GM23338 (cell line): ENCODE measurements around the gene TUBB4A. TPM values are rescaled to one million over a fixed set of nuclear protein-coding genes. Genes with fewer than 3 reads are reported as not detected.

Source experiments
- ATAC-seq: fragments of 200-7000 bp; cut with Tn5 transposase; 3 replicates; pipeline ENCODE4 v1.9.1; 2020
- DNase-seq: peaks from one replicate; pipeline ENCODE4 v3.0.0-alpha.2; 2015; ENCODE audit warnings: low spot score
- H2AFZ ChIP-seq: fragments of 200-600 bp; sonication (generic); 2 replicates; pipeline ENCODE4 v1.8.0; 2016; ENCODE audit warnings: antibody characterized with exemption, mild to moderate bottlenecking, moderate library complexity
- H3F3A ChIP-seq: fragments of 200-600 bp; sonication (generic); replicated peaks from 2 replicates; pipeline ENCODE4 v1.8.0; 2017; ENCODE audit warnings: antibody characterized with exemption, mixed run types, low read depth
- H3K27ac ChIP-seq: fragments of 200-600 bp; sonication (generic); 2 replicates; pipeline ENCODE4 v1.6.1; 2016; ENCODE audit warnings: low read depth
- H3K27me3 ChIP-seq: fragments of 200-600 bp; sonication (generic); 2 replicates; pipeline ENCODE4 v1.8.0; 2016; ENCODE audit warnings: mild to moderate bottlenecking, mixed run types, moderate library complexity; ENCODE audit not compliant: insufficient read depth
- H3K36me3 ChIP-seq: fragments of 200-600 bp; sonication (generic); 2 replicates; pipeline ENCODE4 v1.8.0; 2016; ENCODE audit warnings: mild to moderate bottlenecking; ENCODE audit not compliant: insufficient read depth
- H3K4me1 ChIP-seq: fragments of 200-600 bp; sonication (generic); 2 replicates; pipeline ENCODE4 v1.8.0; 2016; ENCODE audit warnings: mild to moderate bottlenecking, moderate library complexity; ENCODE audit not compliant: insufficient read depth
- H3K4me2 ChIP-seq: fragments of 200-600 bp; sonication (generic); 2 replicates; pipeline ENCODE4 v1.7.1; 2017; ENCODE audit warnings: mixed run types
- H3K4me3 ChIP-seq: fragments of 200-600 bp; sonication (generic); 2 replicates; pipeline ENCODE4 v1.6.1; 2016; ENCODE audit warnings: mixed run types
- H3K79me2 ChIP-seq: fragments of 200-600 bp; sonication (generic); replicated peaks from 2 replicates; pipeline ENCODE4 v1.8.0; 2017; ENCODE audit warnings: mild to moderate bottlenecking; ENCODE audit not compliant: insufficient read depth
- H3K9me2 ChIP-seq: fragments of 200-600 bp; sonication (generic); 2 replicates; pipeline ENCODE4 v1.8.0; 2017; ENCODE audit not compliant: insufficient read depth
- H4K20me1 ChIP-seq: fragments of 200-600 bp; sonication (generic); replicated peaks from 2 replicates; pipeline ENCODE4 v1.8.0; 2017; ENCODE audit warnings: mild to moderate bottlenecking; ENCODE audit not compliant: insufficient read depth
- H3K27ac Mint-ChIP-seq: 2 replicates; pipeline ENCODE4 v1.8.0; 2020; ENCODE audit warnings: inconsistent platforms, mild to moderate bottlenecking, moderate library complexity, mixed read lengths
- H3K27me3 Mint-ChIP-seq: 3 replicates; pipeline ENCODE4 v1.8.0; 2022; ENCODE audit warnings: low read depth, mild to moderate bottlenecking, moderate library complexity, mixed read lengths, inconsistent platforms; ENCODE audit not compliant: insufficient read depth, poor library complexity
- H3K36me3 Mint-ChIP-seq: 3 replicates; pipeline ENCODE4 v1.8.0; 2021; ENCODE audit warnings: low read depth, mild to moderate bottlenecking, inconsistent platforms, moderate library complexity, mixed read lengths
- H3K4me1 Mint-ChIP-seq: 3 replicates; pipeline ENCODE4 v1.8.0; 2020; ENCODE audit warnings: mild to moderate bottlenecking, inconsistent platforms, mixed read lengths
- H3K4me3 Mint-ChIP-seq: 3 replicates; pipeline ENCODE4 v1.8.0; 2021; ENCODE audit warnings: moderate library complexity, mild to moderate bottlenecking, inconsistent platforms, mixed read lengths
- H3K9me3 Mint-ChIP-seq: 3 replicates; pipeline ENCODE4 v1.8.0; 2020; ENCODE audit warnings: moderate library complexity, mild to moderate bottlenecking, inconsistent platforms, mixed read lengths
- CREB1 ChIP-seq: fragments of 250-450 bp; sonication (Bioruptor Pico); IDR thresholded peaks from 2 replicates; pipeline ENCODE4 v1.5.0; 2020; ENCODE audit warnings: low read depth, mild to moderate bottlenecking, moderate library complexity
- EZH2 ChIP-seq: fragments of 200-600 bp; sonication (generic); IDR thresholded peaks from one replicate; pipeline ENCODE4 v1.8.0; 2017; ENCODE audit warnings: antibody characterized with exemption, mild to moderate bottlenecking, low read depth; ENCODE audit not compliant: unreplicated experiment
- EZH2phosphoT487 ChIP-seq: fragments of 200-600 bp; sonication (generic); IDR thresholded peaks from one replicate; pipeline ENCODE4 v1.8.1; 2018; ENCODE audit warnings: antibody characterized with exemption; ENCODE audit not compliant: unreplicated experiment
- JUNB ChIP-seq: IDR thresholded peaks from one replicate; pipeline ENCODE4 v1.6.1; 2016; ENCODE audit warnings: antibody characterized with exemption; ENCODE audit not compliant: unreplicated experiment
- NANOG ChIP-seq: IDR thresholded peaks from 2 replicates; pipeline ENCODE4 v1.6.1; 2016; ENCODE audit warnings: antibody characterized with exemption, borderline replicate concordance
- POLR2AphosphoS5 ChIP-seq: IDR thresholded peaks from 2 replicates; pipeline ENCODE4 v1.6.1; 2016; ENCODE audit warnings: antibody characterized with exemption, low read depth
- STAT1 ChIP-seq: IDR thresholded peaks from one replicate; pipeline ENCODE4 v1.6.1; 2016; ENCODE audit warnings: antibody characterized with exemption; ENCODE audit not compliant: unreplicated experiment
- ZNF114 ChIP-seq: fragments of 250-450 bp; sonication (Bioruptor Pico); IDR thresholded peaks from 2 replicates; pipeline ENCODE4 v1.5.0; 2020; ENCODE audit warnings: mild to moderate bottlenecking, moderate library complexity
- ZNF331 ChIP-seq: fragments of 250-450 bp; sonication (Bioruptor Pico); IDR thresholded peaks from 2 replicates; pipeline ENCODE4 v1.5.0; 2020; ENCODE audit warnings: low read depth, mild to moderate bottlenecking, moderate library complexity
- polyA plus RNA-seq: library from polyadenylated mRNA; unstranded; fragments of >200 nt; fragmentation: Nextera tagmentation; extraction: Ambion mirVana; gene quantifications from 2 replicates; pipeline ENCODE4 v1.2.1, GENCODE V29; 2016
- total RNA-seq: library from RNA; depleted of rRNA; stranded (reverse); fragments of >200 nt; shearing (Covaris generic); gene quantifications from 2 replicates; pipeline ENCODE4 v1.2.3, GENCODE V29; 2014
- TF ChIP-seq, protein P1 (sequence below), 2 experiments: fragments of 200-600 bp in 1 of 2; sonication (generic) in 1 of 2; conservative IDR thresholded peaks; 2 replicates each; pipeline versions ENCODE4 v1.5.1 to v1.6.1; 2016 to 2017; ENCODE audit warnings: antibody characterized with exemption in 2 of 2, low read depth in 2 of 2, mild to moderate bottlenecking in 2 of 2, moderate library complexity in 1 of 2
- TF ChIP-seq, protein P2 (sequence below): IDR thresholded peaks from 2 replicates; pipeline ENCODE4 v1.6.1; 2016; ENCODE audit warnings: antibody characterized with exemption
- TF ChIP-seq, protein P3 (sequence below): IDR thresholded peaks from one replicate; pipeline ENCODE4 v1.6.1; 2018; ENCODE audit warnings: antibody characterized with exemption; ENCODE audit not compliant: unreplicated experiment
- TF ChIP-seq, protein P4 (sequence below): fragments of 250-450 bp; sonication (Bioruptor Pico); IDR thresholded peaks from 2 replicates; pipeline ENCODE4 v1.5.0; 2020; ENCODE audit warnings: mild to moderate bottlenecking, moderate library complexity

TUBB4A gene
- total and polyA plus RNA-seq, 2 experiments from 2014 or later: 32.9 to 41.7 TPM

DNA sequence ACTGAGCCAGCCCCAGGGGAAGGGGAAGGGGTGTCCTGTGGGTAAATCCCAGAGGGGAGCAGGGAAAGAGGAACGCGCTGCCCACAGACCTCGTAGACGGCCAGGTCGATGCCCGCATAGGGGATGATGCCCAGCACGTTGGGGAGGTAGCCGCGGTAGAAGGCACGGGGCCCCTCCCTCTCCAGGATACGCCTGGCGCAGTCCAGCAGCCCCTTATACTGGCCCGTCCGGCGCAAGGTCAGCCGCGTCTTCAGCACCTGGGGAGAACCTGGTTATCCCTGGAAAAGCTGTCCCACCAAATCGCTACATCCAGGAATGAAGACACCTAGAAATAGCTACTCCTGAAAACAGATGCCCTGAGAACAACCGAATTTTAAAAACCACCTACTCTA lies 49.9 kb downstream of the TUBB4A start:
- Histone ChIP-seq H2AFZ (no peak overlapping the region), H3K4me2 (no peak overlapping the region), H3K4me1 (no peaks in the 10 kb centered on the region), H4K20me1 (no peaks in the 10 kb centered on the region; the same call in 1 of the 2 replicates), H3K36me3 (peaks cover 11% of the 10 kb centered on the region; the same call in 1 of the 2 replicates), H3K9me2 (no peaks in the 10 kb centered on the region), H3K4me3 (no peak overlapping the region), H3K27ac (no peak overlapping the region), H3K79me2 (no peaks in the 10 kb centered on the region), H3F3A (no peaks in the 10 kb centered on the region), H3K27me3 (no peaks in the 10 kb centered on the region)
- Mint-ChIP-seq H3K4me3 (no peak overlapping the region), H3K4me1 (no peaks in the 10 kb centered on the region), H3K27me3 (peaks cover 4% of the 10 kb centered on the region), H3K36me3 (peaks cover 46% of the 10 kb centered on the region), H3K9me3 (peaks cover 10% of the 10 kb centered on the region; the same call in 2 of the 3 replicates), H3K27ac (no peak overlapping the region)
- DNase-seq (no peak), ATAC-seq (no peak)
- TF ChIP-seq CREB1 (no peak), POLR2AphosphoS5 (no peak), EZH2 (no peak), ZNF114 (CRISPR knock-in tag) (no peak), ZNF331 (CRISPR knock-in tag) (no peak), EZH2phosphoT487 (no peak), JUNB (no peak), STAT1 (no peak), NANOG (no peak)
- TF ChIP-seq, protein P1, sequence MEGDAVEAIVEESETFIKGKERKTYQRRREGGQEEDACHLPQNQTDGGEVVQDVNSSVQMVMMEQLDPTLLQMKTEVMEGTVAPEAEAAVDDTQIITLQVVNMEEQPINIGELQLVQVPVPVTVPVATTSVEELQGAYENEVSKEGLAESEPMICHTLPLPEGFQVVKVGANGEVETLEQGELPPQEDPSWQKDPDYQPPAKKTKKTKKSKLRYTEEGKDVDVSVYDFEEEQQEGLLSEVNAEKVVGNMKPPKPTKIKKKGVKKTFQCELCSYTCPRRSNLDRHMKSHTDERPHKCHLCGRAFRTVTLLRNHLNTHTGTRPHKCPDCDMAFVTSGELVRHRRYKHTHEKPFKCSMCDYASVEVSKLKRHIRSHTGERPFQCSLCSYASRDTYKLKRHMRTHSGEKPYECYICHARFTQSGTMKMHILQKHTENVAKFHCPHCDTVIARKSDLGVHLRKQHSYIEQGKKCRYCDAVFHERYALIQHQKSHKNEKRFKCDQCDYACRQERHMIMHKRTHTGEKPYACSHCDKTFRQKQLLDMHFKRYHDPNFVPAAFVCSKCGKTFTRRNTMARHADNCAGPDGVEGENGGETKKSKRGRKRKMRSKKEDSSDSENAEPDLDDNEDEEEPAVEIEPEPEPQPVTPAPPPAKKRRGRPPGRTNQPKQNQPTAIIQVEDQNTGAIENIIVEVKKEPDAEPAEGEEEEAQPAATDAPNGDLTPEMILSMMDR (conservative IDR thresholded peaks at IDR 0.05; ENCODE audit: low read depth in 2 of 2): no peak
- TF ChIP-seq, protein P2, sequence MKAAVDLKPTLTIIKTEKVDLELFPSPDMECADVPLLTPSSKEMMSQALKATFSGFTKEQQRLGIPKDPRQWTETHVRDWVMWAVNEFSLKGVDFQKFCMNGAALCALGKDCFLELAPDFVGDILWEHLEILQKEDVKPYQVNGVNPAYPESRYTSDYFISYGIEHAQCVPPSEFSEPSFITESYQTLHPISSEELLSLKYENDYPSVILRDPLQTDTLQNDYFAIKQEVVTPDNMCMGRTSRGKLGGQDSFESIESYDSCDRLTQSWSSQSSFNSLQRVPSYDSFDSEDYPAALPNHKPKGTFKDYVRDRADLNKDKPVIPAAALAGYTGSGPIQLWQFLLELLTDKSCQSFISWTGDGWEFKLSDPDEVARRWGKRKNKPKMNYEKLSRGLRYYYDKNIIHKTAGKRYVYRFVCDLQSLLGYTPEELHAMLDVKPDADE: no peak
- TF ChIP-seq, protein P3, sequence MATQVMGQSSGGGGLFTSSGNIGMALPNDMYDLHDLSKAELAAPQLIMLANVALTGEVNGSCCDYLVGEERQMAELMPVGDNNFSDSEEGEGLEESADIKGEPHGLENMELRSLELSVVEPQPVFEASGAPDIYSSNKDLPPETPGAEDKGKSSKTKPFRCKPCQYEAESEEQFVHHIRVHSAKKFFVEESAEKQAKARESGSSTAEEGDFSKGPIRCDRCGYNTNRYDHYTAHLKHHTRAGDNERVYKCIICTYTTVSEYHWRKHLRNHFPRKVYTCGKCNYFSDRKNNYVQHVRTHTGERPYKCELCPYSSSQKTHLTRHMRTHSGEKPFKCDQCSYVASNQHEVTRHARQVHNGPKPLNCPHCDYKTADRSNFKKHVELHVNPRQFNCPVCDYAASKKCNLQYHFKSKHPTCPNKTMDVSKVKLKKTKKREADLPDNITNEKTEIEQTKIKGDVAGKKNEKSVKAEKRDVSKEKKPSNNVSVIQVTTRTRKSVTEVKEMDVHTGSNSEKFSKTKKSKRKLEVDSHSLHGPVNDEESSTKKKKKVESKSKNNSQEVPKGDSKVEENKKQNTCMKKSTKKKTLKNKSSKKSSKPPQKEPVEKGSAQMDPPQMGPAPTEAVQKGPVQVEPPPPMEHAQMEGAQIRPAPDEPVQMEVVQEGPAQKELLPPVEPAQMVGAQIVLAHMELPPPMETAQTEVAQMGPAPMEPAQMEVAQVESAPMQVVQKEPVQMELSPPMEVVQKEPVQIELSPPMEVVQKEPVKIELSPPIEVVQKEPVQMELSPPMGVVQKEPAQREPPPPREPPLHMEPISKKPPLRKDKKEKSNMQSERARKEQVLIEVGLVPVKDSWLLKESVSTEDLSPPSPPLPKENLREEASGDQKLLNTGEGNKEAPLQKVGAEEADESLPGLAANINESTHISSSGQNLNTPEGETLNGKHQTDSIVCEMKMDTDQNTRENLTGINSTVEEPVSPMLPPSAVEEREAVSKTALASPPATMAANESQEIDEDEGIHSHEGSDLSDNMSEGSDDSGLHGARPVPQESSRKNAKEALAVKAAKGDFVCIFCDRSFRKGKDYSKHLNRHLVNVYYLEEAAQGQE: no peak
- TF ChIP-seq, protein P4, sequence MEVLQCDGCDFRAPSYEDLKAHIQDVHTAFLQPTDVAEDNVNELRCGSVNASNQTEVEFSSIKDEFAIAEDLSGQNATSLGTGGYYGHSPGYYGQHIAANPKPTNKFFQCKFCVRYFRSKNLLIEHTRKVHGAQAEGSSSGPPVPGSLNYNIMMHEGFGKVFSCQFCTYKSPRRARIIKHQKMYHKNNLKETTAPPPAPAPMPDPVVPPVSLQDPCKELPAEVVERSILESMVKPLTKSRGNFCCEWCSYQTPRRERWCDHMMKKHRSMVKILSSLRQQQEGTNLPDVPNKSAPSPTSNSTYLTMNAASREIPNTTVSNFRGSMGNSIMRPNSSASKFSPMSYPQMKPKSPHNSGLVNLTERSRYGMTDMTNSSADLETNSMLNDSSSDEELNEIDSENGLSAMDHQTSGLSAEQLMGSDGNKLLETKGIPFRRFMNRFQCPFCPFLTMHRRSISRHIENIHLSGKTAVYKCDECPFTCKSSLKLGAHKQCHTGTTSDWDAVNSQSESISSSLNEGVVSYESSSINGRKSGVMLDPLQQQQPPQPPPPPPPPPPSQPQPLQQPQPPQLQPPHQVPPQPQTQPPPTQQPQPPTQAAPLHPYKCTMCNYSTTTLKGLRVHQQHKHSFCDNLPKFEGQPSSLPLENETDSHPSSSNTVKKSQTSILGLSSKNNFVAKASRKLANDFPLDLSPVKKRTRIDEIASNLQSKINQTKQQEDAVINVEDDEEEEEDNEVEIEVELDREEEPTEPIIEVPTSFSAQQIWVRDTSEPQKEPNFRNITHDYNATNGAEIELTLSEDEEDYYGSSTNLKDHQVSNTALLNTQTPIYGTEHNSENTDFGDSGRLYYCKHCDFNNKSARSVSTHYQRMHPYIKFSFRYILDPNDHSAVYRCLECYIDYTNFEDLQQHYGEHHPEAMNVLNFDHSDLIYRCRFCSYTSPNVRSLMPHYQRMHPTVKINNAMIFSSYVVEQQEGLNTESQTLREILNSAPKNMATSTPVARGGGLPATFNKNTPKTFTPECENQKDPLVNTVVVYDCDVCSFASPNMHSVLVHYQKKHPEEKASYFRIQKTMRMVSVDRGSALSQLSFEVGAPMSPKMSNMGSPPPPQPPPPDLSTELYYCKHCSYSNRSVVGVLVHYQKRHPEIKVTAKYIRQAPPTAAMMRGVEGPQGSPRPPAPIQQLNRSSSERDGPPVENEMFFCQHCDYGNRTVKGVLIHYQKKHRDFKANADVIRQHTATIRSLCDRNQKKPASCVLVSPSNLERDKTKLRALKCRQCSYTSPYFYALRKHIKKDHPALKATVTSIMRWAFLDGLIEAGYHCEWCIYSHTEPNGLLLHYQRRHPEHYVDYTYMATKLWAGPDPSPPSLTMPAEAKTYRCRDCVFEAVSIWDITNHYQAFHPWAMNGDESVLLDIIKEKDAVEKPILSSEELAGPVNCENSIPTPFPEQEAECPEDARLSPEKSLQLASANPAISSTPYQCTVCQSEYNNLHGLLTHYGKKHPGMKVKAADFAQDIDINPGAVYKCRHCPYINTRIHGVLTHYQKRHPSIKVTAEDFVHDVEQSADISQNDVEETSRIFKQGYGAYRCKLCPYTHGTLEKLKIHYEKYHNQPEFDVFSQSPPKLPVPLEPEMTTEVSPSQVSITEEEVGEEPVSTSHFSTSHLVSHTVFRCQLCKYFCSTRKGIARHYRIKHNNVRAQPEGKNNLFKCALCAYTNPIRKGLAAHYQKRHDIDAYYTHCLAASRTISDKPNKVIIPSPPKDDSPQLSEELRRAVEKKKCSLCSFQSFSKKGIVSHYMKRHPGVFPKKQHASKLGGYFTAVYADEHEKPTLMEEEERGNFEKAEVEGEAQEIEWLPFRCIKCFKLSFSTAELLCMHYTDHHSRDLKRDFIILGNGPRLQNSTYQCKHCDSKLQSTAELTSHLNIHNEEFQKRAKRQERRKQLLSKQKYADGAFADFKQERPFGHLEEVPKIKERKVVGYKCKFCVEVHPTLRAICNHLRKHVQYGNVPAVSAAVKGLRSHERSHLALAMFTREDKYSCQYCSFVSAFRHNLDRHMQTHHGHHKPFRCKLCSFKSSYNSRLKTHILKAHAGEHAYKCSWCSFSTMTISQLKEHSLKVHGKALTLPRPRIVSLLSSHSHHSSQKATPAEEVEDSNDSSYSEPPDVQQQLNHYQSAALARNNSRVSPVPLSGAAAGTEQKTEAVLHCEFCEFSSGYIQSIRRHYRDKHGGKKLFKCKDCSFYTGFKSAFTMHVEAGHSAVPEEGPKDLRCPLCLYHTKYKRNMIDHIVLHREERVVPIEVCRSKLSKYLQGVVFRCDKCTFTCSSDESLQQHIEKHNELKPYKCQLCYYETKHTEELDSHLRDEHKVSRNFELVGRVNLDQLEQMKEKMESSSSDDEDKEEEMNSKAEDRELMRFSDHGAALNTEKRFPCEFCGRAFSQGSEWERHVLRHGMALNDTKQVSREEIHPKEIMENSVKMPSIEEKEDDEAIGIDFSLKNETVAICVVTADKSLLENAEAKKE (CRISPR knock-in tag): no peak
